GM19025 (cell line): ENCODE measurements around the gene GPR62.
A peak's percentile ranks its signal among the peaks of the same experiment; 100 is the strongest.

Experiments
- ATAC-seq: cut with Tn5 transposase; IDR thresholded peaks from one replicate; pipeline ENCODE4 v1.9.1; 2021; ENCODE audit warnings: mild to moderate bottlenecking, low read depth, moderate library complexity; ENCODE audit not compliant: unreplicated experiment

GPR62 gene

DNA sequence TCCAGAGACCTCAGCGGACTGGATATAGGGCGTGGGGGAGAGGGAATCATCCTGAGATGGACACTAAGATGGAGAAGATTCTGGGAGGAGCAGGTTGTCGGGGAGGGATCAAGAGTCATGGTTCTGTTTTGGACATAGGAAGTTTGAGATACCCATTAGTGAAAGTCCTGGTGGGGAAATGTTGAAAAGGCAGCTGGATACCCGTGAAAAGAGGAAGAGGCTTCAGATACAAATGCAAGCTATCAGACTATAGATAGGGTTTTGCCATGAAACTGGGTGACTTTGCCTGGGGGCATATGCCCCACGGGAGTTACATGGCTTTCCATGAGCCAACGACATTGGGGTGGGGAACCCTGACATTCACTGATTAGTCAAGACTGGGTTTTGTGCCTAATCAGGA, 1.1 kb upstream of the GPR62 start:
- ATAC-seq, result no peak

DNA sequence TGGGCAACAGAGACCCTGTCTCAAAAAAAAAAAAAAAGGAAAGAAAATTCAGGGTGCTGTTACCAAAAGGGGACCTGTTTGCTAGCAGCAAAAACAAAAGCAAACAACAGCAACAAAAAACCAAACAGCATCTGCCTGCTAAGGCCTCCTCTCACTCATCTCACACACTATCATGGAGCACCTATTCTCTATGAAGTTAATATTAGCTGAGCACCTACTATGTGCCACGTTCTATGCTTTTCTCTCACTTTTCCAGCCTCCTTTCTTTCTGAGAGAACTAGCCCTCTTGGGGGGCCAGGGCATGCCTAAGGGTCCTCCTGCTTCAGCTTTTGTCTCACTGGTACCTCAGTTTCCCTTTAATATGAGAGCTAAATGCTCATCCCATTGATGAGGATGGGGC, 468 bp upstream of the GPR62 start:
- no peak for ATAC-seq

DNA sequence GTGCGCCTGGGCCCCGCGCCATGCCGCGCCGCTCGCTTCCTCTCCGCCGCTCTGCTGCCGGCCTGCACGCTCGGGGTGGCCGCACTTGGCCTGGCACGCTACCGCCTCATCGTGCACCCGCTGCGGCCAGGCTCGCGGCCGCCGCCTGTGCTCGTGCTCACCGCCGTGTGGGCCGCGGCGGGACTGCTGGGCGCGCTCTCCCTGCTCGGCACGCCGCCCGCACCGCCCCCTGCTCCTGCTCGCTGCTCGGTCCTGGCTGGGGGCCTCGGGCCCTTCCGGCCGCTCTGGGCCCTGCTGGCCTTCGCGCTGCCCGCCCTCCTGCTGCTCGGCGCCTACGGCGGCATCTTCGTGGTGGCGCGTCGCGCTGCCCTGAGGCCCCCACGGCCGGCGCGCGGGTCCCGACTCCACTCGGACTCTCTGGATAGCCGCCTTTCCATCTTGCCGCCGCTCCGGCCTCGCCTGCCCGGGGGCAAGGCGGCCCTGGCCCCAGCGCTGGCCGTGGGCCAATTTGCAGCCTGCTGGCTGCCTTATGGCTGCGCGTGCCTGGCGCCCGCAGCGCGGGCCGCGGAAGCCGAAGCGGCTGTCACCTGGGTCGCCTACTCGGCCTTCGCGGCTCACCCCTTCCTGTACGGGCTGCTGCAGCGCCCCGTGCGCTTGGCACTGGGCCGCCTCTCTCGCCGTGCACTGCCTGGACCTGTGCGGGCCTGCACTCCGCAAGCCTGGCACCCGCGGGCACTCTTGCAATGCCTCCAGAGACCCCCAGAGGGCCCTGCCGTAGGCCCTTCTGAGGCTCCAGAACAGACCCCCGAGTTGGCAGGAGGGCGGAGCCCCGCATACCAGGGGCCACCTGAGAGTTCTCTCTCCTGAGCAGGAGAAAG, 951 bp downstream of the GPR62 start:
- no peak for ATAC-seq

DNA sequence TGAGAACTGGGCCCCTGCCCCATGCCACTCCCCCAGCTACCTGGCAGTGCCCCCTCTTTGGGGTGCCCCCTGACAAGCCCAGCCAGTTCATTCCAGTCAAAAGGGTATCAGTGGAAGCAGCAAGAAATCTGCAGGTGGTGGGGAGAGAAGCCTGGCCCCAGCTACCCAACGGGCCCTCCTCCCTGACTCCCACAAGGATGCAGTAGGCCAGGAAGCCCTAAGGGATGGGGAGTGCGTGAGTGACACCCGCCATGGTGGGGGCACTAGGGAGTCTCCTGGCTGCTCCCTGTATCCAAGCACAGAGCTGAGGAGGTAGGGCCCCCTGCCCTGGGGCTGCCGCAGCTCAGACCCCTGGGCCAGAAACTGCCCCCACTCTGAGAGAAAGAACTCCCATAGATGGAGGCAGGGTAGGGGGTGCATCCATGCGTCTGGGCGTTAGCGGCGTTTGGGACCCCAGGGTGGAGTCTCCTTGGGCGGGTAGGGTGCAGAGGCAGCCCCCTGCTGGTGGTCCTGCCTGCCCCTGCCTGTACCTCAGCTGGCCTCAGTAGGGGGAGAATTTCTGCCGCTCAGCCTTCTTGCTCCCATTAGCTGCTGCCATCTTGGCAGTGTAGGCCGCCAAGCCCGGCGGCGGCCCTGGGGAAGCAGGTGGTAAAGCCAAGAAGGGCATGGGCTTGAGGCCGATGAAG, 2.5 kb downstream of the GPR62 start:
- no peak for ATAC-seq

DNA sequence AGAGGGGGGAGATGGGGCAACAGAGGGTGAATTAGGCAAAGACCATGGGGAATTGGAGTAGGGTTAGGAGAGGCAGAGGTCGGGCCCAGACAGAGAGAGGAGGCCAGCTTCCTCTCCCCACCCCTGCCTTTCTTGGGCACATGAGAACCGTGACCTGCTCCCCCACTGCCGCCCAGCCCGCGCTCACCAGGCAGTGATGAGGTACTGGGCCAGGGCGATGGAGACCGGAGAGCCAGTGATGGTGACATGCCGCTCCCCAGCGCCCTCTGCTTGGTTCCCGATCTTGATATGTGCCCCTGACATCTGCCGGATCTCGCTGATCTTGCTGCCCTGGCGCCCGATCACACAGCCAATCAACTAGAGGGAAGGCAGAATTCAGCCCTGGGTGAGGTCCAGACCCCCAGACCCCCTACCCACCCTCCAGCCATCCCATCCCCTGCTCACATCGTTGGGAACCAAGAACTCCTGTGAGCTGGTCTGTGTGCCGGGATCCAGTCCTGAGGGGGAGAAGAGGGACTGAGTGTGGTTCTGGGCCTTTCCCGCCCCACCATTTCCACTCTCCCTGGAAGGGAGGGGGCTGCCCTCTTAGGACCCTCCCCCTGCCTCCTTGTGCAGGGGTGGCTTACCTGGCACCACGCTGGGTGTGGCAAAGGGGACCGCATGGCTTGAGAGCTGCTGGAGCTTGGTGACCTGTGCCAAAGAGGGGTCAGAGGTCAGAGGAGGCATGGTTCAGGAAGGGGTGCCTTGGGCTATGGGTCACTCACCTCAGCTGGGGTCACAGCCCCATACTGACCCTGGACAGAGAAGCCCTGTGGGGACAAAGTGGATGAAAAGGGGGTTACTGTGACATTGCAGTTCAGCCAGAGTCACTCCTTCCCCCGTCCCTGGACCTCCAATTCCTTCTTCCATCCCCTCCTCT, 3.7 kb downstream of the GPR62 start:
- no peak for ATAC-seq

DNA sequence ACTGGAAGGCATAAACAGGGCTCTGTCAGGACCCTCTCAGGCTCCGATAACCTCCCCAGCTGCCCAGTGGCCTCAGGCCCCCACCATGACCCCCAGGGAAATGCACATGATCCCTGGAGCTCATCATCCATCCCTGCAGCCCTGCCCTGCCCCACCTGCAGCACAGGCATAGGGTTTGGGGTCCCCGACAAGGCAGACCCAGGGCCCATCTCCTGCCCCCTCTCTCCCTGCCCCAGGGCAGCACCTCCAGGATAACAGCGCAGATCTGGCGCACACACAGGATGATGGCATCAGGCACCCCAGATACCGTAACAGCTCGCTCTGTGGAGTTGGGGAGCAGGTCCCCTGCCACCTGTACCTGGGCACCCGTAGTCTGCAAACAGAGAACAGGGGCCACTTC, 4.5 kb downstream of the GPR62 start:
- no peak for ATAC-seq

DNA sequence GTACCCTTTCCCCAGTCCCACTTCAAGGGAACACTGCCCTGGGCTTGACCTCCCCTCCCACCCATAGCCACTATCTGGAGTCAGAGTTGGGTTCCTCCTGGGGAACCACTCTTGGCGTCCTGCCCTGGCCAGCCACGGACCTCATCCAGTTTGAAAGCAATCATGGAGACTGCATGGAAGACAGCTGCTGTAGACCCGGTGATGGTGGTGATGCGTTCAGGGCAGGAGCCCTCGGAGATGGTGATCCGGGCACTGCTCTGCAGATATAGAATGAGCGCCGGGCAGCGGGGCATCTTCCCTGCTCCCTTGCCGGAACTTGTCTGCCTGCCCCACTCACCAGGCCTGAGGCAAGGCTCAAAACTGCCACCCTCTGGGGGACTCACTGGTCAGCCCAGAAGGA, 5.2 kb downstream of the GPR62 start:
- no peak for ATAC-seq

DNA sequence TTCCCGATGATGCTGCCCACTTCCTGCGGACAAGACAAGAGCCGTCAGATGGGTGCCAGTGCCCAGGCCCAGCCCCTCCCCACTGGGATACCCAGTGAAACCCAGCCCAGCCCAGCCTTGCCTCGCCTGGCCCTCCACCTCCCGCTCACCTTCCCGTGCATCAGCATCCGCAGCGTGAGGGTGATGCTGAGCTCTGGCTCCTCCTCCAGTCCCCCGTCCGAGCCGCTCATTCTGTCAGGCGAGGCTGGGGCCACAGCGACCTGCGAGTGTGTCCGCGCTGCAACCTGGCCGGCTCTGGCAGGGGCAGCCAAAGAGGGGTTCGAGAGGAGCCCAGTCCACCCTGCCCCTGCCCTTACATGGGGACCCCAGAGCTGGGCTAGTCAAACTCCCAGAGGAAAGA, 5.8 kb downstream of the GPR62 start:
- no peak for ATAC-seq

DNA sequence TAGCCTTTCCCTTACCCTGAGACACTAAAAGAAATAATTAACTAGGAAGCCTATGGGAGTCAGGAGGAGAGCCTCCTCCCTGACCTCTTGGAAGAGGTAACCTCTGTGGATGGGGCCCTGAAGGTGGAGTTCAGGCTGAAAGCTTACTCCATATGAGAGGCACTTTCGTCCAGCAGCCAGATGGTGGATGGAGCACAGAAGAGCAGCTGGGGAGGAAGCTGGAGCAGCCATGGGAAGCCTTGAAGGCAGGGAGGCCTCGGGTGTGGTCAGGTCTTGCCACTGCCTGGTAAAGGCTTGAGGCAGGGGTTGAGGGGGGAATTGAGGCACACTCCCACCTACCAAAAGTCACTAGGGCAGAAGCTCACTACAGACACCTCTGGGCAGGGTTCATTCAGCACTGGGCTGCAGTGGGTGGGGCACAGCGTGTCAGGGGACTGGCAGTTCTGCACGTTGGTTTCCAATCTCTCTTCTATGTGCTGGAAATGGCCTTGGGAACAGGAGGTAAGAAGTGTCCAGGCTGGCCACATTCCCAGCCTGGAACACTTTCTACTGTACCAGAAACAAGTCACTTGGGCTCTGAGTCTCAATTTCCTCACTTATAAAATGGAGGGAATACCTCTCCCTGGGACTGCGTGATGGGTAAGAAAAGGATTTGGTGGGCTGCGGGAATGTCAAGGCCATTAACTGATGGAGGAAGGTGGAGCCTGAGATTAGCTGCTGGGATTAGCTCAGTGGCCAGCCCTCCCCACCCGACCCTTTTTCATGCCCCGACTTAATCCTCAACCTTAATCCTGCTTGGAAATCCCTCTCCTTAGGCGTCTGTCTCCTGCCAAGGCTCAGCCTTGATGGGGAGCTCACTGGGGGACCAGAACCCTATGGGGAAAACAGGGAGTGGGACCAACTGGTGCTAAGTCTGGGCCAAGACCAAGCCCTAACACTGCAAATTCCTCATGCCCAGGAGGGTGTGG, 6.7 kb downstream of the GPR62 start:
- ATAC-seq, result no peak

DNA sequence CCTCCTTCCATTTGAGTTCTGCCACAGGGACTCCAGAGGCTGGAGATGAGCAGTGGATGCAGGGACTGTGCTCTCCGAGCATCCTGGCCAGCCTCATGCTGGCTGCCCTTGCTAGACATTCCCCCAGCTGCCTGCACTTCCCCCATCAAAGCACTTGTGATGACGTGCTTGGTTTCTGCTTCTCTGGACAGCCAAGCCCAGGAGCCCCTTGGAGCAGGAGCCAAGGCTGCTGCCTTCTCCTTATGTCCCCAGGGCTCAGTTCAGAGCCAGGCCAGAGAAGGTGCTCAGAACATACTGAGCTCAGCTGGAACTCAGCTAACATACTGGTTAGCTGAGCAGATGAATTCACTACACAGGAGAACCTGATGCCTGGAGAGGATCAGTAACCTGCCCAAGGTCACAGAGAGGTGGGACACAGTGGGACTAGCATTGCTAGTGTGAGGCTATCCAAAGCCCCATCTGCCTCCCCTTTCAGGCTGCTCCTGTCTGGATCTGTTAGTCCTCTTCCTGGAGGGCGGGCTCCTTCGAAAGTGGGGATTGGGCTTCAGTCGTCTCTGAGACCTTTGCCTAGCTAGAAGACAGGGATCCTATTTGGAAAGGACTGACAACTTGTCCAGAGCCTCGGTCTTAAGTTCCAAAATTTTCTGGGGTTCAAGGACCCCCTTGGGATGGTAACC, 7.8 kb downstream of the GPR62 start:
- no peak for ATAC-seq

DNA sequence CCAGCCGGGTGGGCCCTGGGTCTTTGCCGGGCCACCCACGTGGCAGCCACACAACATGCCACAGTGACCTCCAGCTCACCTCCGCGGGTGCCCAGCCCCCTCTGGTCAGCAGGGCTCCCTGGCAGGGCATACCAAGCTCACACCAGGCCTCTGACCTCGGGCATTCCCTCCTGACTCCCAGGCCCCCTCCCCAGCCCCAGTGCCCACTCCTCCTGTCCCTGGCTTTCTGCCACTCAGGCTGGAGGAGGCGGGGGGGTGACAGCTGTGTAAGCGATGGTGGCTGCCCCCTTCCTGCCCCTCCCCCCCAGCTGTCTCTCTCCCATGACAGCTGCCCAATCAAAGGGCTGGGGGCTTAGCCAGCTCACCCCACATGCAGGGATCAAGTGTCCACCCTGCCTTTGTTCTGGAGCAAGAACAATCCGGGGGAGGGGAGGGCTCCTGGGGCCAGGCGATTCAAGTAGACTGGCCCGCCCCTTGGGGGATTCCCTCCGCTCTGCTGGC, 8.8 kb downstream of the GPR62 start:
- ATAC-seq, result no peak

DNA sequence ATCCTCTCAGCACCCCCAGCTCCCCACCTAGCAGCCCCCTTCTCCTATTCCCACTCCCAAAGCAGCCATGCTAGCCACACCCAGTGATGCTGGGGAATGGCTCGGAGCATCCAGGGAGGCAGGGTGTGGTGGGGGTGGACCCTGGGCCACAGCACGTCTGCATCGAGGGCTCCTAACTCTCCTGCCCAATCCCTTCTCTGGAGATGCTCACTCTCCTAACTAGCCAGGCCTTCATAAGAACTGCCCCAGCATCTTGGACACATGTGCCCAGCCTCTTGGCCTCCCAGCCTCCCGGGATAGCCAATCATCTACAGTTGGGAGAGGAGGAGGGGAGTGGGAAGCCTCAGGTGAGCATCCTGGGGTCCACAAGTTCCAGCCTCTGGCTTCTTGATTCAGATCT, 9.3 kb downstream of the GPR62 start:
- ATAC-seq, result no peak

DNA sequence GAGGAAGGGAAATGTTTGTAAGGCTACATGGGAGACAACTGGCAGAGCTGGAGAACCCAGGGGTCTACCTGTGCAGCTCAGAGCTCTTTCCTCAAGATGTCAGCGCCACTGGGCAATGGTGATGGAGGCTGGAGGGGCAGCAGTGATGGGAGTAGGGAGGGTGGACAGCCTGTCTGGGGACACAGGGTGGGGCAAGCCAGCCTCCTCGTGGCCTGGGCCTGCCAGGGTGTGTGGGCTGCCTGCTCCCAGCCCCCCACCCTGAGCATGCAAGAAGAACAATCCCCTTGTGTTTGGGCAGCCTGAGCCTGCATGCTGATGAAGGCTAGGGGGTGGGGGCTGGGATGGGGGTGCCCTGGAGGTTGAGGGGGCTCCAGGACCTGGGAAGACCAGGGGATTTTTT, 10.8 kb downstream of the GPR62 start:
- ATAC-seq, result no peak

DNA sequence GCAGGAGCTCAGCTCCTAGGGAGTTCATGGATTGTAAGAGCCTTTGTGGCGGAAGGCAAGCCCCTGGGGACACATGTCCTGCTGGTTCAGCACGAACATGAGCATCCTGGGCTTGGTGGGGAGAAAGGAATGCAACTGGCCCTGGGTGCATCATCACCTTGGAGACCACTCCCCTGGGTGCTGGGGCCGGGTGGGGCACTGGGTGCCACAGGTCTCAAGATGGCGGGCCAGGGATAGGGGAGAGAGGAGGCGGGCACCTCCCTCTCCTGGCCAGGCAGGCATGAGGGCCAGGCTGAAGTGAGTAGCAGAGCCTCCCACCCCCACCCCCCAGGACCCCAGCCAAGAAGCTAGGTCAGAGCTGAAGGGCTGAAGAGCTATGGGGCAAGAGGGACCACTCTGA, 11.3 kb downstream of the GPR62 start:
- no peak for ATAC-seq

DNA sequence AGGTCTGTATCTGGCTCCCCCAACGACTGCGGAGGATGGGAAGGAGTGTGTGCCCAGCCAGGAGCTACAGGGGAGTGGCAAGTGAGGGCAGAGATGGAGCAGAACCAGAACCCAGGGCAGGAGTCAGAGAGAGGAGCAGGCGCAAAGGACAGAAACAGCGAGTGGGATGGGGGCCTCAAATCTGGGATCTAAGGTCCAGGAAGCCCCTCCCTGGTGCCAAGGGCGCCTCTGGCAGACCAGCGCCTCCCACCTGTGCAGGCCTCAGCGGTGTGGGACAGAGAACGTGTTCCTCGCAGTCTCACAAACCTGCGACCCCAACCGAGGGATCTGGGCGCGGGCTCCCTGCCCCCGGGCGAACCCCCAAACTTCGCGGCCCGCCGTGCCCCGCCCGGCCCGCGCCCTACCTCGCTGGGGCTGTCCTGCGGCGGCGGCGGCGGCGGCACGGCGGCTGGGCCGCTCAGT, 11.8 kb downstream of the GPR62 start:
- peak; percentile 33 for ATAC-seq

DNA sequence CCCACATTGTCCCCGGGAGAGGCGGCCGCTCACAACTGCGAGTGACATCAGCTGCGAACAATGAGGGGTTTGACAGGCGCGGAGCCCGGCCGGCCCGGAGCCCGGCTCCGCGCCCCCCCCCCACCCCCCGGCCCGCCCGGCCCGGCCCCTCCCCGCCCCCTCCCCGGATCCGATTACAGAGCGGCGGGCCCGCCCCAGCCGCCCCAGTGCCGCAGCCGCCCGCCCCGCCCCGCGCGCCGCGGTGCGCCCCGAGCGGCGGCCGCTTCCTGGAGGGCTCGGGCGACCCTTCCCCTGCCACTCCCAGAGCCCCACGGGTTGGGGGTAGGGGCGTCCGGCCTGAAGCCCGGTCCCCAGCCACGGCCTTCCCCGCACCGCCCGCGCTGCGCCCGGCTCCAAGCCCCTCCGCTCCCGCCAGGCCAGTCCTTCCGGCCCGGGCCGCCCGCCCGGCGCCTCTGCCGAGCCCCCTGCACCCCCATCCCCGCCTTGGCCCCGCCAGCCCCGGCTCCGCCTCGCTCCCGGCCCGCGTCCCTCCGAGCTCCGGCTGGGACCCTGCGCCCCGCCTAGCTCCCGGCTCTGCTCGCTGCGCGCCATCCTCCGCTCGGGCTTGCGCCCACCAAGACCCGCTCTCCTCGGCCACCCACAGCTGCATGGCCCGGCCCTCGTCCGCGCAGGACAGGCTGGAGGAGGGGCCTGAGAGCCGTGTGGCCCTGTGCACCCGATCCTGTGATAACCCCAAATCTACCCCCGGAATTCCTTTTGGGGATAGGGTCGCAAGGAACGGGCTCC, 12.4 kb downstream of the GPR62 start, which contains the start of gene PCBP4:
Gene PCBP4, minus strand, starts transcription at position 71 of the 786 bp plus-strand sequence. CDS start 6,214 bp downstream, outside the sequence.
- ATAC-seq, result peak; percentile 65

DNA sequence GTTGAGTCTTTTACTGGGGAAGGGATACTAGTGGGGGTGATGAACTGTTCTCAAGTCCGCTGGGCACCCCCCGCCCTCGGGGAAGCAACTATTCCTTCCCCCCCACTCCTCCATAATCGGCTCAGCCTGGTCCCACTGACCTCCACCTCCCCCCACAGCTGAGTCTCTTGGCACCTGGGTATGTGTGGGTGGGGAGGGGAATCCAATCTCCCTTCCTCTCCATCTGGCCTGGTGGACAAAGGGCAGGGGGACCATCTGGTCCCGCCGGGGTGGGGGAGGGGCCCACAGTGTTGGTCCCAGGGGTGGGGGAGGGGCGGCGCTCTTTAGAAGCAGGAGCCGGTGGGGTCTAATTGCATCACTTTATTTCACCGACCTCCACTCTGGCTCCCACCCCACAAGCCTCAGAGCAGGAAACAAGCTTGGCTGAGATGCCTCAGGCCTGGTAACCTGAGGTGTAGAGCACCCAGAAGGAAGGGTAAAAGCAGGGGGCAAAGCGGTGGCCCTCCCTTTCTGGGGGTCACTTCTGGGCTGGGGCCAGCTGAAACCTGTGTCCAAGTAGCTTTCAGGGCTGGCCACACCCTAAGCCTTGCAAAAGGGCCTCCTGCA, 13.1 kb downstream of the GPR62 start:
- ATAC-seq, result no peak
